Right ventricle myocardium inferior (tissue), 1 donor: ENCODE results near the gene PIAS1. TPM values are rescaled to one million over a fixed set of nuclear protein-coding genes. Genes with fewer than 3 reads are reported as not detected.

ENCODE experiments used
- ATAC-seq: fragments of 200-7000 bp; cut with Tn5 transposase; one replicate; pipeline ENCODE4 v1.9.1; 2020; ENCODE audit warnings: mild to moderate bottlenecking, moderate library complexity
- DNase-seq: peaks from one replicate; pipeline ENCODE4 v3.0.0; 2021; ENCODE audit errors: missing footprints
- intact Hi-C: fragments of 100-400 bp; cut with DNase I; formaldehyde crosslinking; loops from one replicate; pipeline ENCODE4 v1.11.0; 2022
- total RNA-seq: library from RNA; stranded (reverse); fragmentation: NEBNext Ultra II Directional; extraction: Animal tissue kit (Norgen Biotek cat#: 25700); gene quantifications from one replicate; pipeline ENCODE4 v1.2.1, GENCODE V29; 2021
- donor health status: DM: no; HTN: yes; CAD: no; lungs with severe emphysema.

Gene PIAS1
- total RNA-seq, 1 donor from 2014 or later = 26.1 TPM

- DNase-seq (no peak), ATAC-seq (peak; percentile 50)
- intact Hi-C loops = no loop called here
Observed at GRCh38 chr15:68031404-68031803, 22.7 kb upstream of the PIAS1 start.

GRCh38 chr15:68032672-68033071 is 21.4 kb upstream of the PIAS1 start:
- intact Hi-C loops = no loop called here
- DNase-seq (no peak), ATAC-seq (no peak)

GRCh38 chr15:68034081-68034480 is 20.0 kb upstream of the PIAS1 start:
- ATAC-seq = no peak
- intact Hi-C loops = no loop called here
- DNase-seq = no peak

- no peak for DNase-seq
- ATAC-seq = no peak
- intact Hi-C loops = no loop called here
Observed at GRCh38 chr15:68034719-68035293, 19.3 kb upstream of the PIAS1 start.

GRCh38 chr15:68038246-68038645 is 15.9 kb upstream of the PIAS1 start:
- no peak for DNase-seq
- intact Hi-C loops = no loop called here
- no peak for ATAC-seq

GRCh38 chr15:68040144-68040543 is 14.0 kb upstream of the PIAS1 start:
- intact Hi-C loops = no loop called here
- DNase-seq = no peak

GRCh38 chr15:68042156-68042854 is 11.8 kb upstream of the PIAS1 start:
- intact Hi-C loops = no loop called here

More at GRCh38 chr15:68040144-68040543, 14.0 kb upstream of the PIAS1 start:
- no peak for ATAC-seq

GRCh38 chr15:68042855-68043222 is 11.3 kb upstream of the PIAS1 start:
- ATAC-seq = no peak
- intact Hi-C loops = no loop called here

More at GRCh38 chr15:68042156-68042854, 11.8 kb upstream of the PIAS1 start:
- DNase-seq (no peak), ATAC-seq (no peak)

GRCh38 chr15:68045289-68046265 is 8.5 kb upstream of the PIAS1 start:
- intact Hi-C loops = no loop called here
- ATAC-seq (peak; percentile 50), DNase-seq (no peak)

More at GRCh38 chr15:68042855-68043222, 11.3 kb upstream of the PIAS1 start:
- no peak for DNase-seq

- intact Hi-C loops = no loop called here
- DNase-seq (no peak), ATAC-seq (no peak)
Observed at GRCh38 chr15:68047826-68048225, 6.3 kb upstream of the PIAS1 start.

- DNase-seq = no peak
- no peak for ATAC-seq
- intact Hi-C loops = loop anchor here (5.0 kb wide), 2 partner anchors 106 to 184 kb away; no protein-coding TSS in a partner anchor
Observed at GRCh38 chr15:68051109-68051508, 3.0 kb upstream of the PIAS1 start.

- no peak for ATAC-seq
- intact Hi-C loops = loop anchor here (5.0 kb wide), 2 partner anchors 105 to 185 kb away; no protein-coding TSS in a partner anchor
- no peak for DNase-seq
Observed at GRCh38 chr15:68051907-68052306, 2.2 kb upstream of the PIAS1 start.

- ATAC-seq (no peak), DNase-seq (no peak)
- intact Hi-C loops = loop anchor here (5.0 kb wide), 2 partner anchors 105 to 185 kb away; no protein-coding TSS in a partner anchor
Observed at GRCh38 chr15:68052431-68052830, 1.7 kb upstream of the PIAS1 start.

- intact Hi-C loops = loop anchor here (5.0 kb wide), 2 partner anchors 104 to 186 kb away; no protein-coding TSS in a partner anchor
- no peak for ATAC-seq
- no peak for DNase-seq
Observed at GRCh38 chr15:68053001-68053400, 1.1 kb upstream of the PIAS1 start.

- DNase-seq (peak; percentile 81), ATAC-seq (peak; percentile 43)
- intact Hi-C loops = loop anchor here (5.0 kb wide), 3 partner anchors 73 to 187 kb away; no protein-coding TSS in a partner anchor
Observed at GRCh38 chr15:68054628-68055223, 611 bp downstream of the PIAS1 start.

GRCh38 chr15:68055224-68055705 is 1.1 kb downstream of the PIAS1 start:
- no peak for ATAC-seq
- DNase-seq = no peak
- intact Hi-C loops = loop anchor here (5.0 kb wide), 1 partner anchor 72 kb away; no protein-coding TSS in a partner anchor

GRCh38 chr15:68056097-68056865 is 2.2 kb downstream of the PIAS1 start:
- ATAC-seq (no peak), DNase-seq (no peak)
- intact Hi-C loops = loop anchor here (5.0 kb wide), 1 partner anchor 71 kb away; no protein-coding TSS in a partner anchor

- intact Hi-C loops = loop anchor here (5.0 kb wide), 1 partner anchor 70 kb away; no protein-coding TSS in a partner anchor
- DNase-seq (no peak), ATAC-seq (no peak)
Observed at GRCh38 chr15:68057034-68057433, 2.9 kb downstream of the PIAS1 start.
